ENCODE results near the gene ZNF205. TPM values are rescaled to one million over a fixed set of nuclear protein-coding genes. Genes with fewer than 3 reads are reported as not detected.

ZNF205 gene
- total and polyA plus RNA-seq, 2 of the 13 experiments (the other 11 are each of a cell fraction or from before 2014, with no cell fraction given), result 5.8 to 10.2 TPM

- TF ChIP-seq ZNF263 (CRISPR knock-in tag; IDR thresholded peaks at IDR 0.05), result 0 out of 2 replicates have a peak, but pooled peaks have one; percentile 48
- TF ChIP-seq ZNF430 (CRISPR knock-in tag; IDR thresholded peaks at IDR 0.05), result 0 out of 2 replicates have a peak, but pooled peaks have one; percentile 29
- TF ChIP-seq ZNF775 (CRISPR knock-in tag; IDR thresholded peaks at IDR 0.05; ENCODE audit: borderline replicate concordance), result no peak
- no peak for TF ChIP-seq AHR (CRISPR knock-in tag; IDR thresholded peaks at IDR 0.05)
- peak; percentile 90 for TF ChIP-seq ZNF143 (CRISPR knock-in tag; IDR thresholded peaks at IDR 0.05)
- TF ChIP-seq BHLHE40 (IDR thresholded peaks at IDR 0.05; ENCODE audit: low read length), result no peak
- no peak for TF ChIP-seq E2F5 (CRISPR knock-in tag; conservative IDR thresholded peaks at IDR 0.05)
- TF ChIP-seq KAT2B (IDR thresholded peaks at IDR 0.05; ENCODE audit: borderline replicate concordance, low read depth, low read length), result no peak
- TF ChIP-seq NFIB (CRISPR knock-in tag; IDR thresholded peaks at IDR 0.05; ENCODE audit: borderline replicate concordance), result no peak
- TF ChIP-seq ZBTB34 (CRISPR knock-in tag; IDR thresholded peaks at IDR 0.05), result no peak
- no peak for TF ChIP-seq ZNF792 (CRISPR knock-in tag; IDR thresholded peaks at IDR 0.05)
- no peak for TF ChIP-seq CCAR2 (optimal IDR thresholded peaks at IDR 0.05; ENCODE audit: low read depth, low read length)
- peak; percentile 88; the same call in 1 of the 2 replicates for TF ChIP-seq ZNF839 (CRISPR knock-in tag; IDR thresholded peaks at IDR 0.05; ENCODE audit: borderline replicate concordance)
- TF ChIP-seq NFKB2 (CRISPR knock-in tag; IDR thresholded peaks at IDR 0.05; ENCODE audit: borderline replicate concordance), result peak; percentile 45; the same call in 1 of the 2 replicates
- no peak for TF ChIP-seq HNF1B (CRISPR knock-in tag; IDR thresholded peaks at IDR 0.05)
- 0 out of 2 replicates have a peak, but pooled peaks have one; percentile 20 for TF ChIP-seq ZNF160 (CRISPR knock-in tag; IDR thresholded peaks at IDR 0.05)
- peak; percentile 27; the same call in 1 of the 2 replicates for TF ChIP-seq ZNF614 (CRISPR knock-in tag; IDR thresholded peaks at IDR 0.05; ENCODE audit: borderline replicate concordance)
- TF ChIP-seq CBX2 (IDR thresholded peaks at IDR 0.05; ENCODE audit: low read depth, low read length), result no peak
- TF ChIP-seq CBX2 (CRISPR knock-in tag; IDR thresholded peaks at IDR 0.05; ENCODE audit: low read depth), result no peak
- TF ChIP-seq ZNF841 (CRISPR knock-in tag; IDR thresholded peaks at IDR 0.05; ENCODE audit: borderline replicate concordance), result no peak
- TF ChIP-seq ZBTB10 (CRISPR knock-in tag; IDR thresholded peaks at IDR 0.05; ENCODE audit: borderline replicate concordance), result no peak
- TF ChIP-seq CENPT (CRISPR knock-in tag; IDR thresholded peaks at IDR 0.05; ENCODE audit: low read depth), result no peak
Measured at GRCh38 chr16:3134338-3135125, 22.1 kb downstream of the ZNF205 start, which contains the start of gene ZNF213 (continued).

Data from HepG2 (cell line).